CD4-positive, alpha-beta T cell (primary cell): ENCODE results near the gene ARMC3. TPM values are rescaled to one million over a fixed set of nuclear protein-coding genes. Genes with fewer than 3 reads are reported as not detected.

Experiments
- ATAC-seq: fragments of 200-7000 bp; cut with Tn5 transposase; one replicate; pipeline ENCODE4 v1.10.0; 2022; ENCODE audit warnings: mild to moderate bottlenecking; ENCODE audit not compliant: poor library complexity
- CTCF ChIA-PET: fragments of 350-600 bp; sonication (Branson Sonifier 250); formaldehyde crosslinking; loops from one replicate; lab custom pipeline; 2021; ENCODE audit warnings: antibody characterized with exemption, inconsistent platforms; lab: Charles Lee
- POLR2A ChIA-PET: fragments of 350-600 bp; sonication (Branson Sonifier 250); formaldehyde crosslinking; loops from one replicate; lab custom pipeline; 2021; ENCODE audit warnings: antibody characterized with exemption, inconsistent platforms; lab: Charles Lee
- DNase-seq, 14 experiments: peaks; one replicate each; pipeline ENCODE4 v3.0.0-alpha.2; 2013 to 2020; ENCODE audit warnings: mixed read lengths in 2 of 14
- H3K27ac ChIP-seq, 2 donors: one replicate each; pipeline versions ENCODE4 v1.5.1 to v1.7.0; 2013; ENCODE audit warnings: low read length in 2 of 2, low read depth in 1 of 2, mild to moderate bottlenecking in 1 of 2
- H3K27me3 ChIP-seq, 2 experiments: 1 replicate in 1 of 2; 2 replicates in 1 of 2; pipeline versions ENCODE4 v1.6.1 to v1.7.0; 2013; ENCODE audit warnings: low read length in 2 of 2, control low read depth in 1 of 2, mild to moderate bottlenecking in 1 of 2, moderate library complexity in 1 of 2; ENCODE audit not compliant: insufficient read depth in 2 of 2, control insufficient read depth in 1 of 2
- H3K36me3 ChIP-seq: one replicate; pipeline ENCODE4 v1.6.1; 2013; ENCODE audit warnings: low read length, control low read depth; ENCODE audit not compliant: insufficient read depth
- H3K4me1 ChIP-seq: one replicate; pipeline ENCODE4 v1.6.1; 2013; ENCODE audit warnings: low read length, control low read depth; ENCODE audit not compliant: insufficient read depth
- H3K4me3 ChIP-seq: one replicate; pipeline ENCODE4 v1.5.1; 2013; ENCODE audit warnings: mild to moderate bottlenecking, low read length, moderate library complexity
- H3K9me3 ChIP-seq, 2 experiments: 1 replicate in 1 of 2; 2 replicates in 1 of 2; pipeline versions ENCODE4 v1.6.1 to v1.7.0; 2013; ENCODE audit warnings: low read length in 2 of 2, mild to moderate bottlenecking in 2 of 2, control low read depth in 1 of 2, moderate library complexity in 1 of 2; ENCODE audit not compliant: control insufficient read depth in 1 of 2, insufficient read depth in 1 of 2
- H3K27ac Mint-ChIP-seq: one replicate; pipeline ENCODE4 v1.8.0; 2020; ENCODE audit warnings: mixed read lengths
- H3K27me3 Mint-ChIP-seq: one replicate; pipeline ENCODE4 v1.8.0; 2021; ENCODE audit warnings: mixed read lengths
- H3K36me3 Mint-ChIP-seq: one replicate; pipeline ENCODE4 v1.8.0; 2021; ENCODE audit warnings: low read depth, mixed read lengths
- H3K4me1 Mint-ChIP-seq: one replicate; pipeline ENCODE4 v1.8.0; 2021; ENCODE audit warnings: low read depth, mixed read lengths
- H3K4me3 Mint-ChIP-seq: one replicate; pipeline ENCODE4 v1.8.0; 2020; ENCODE audit warnings: mild to moderate bottlenecking, mixed read lengths
- H3K9me3 Mint-ChIP-seq: one replicate; pipeline ENCODE4 v1.8.0; 2020; ENCODE audit warnings: mixed read lengths
- CTCF ChIP-seq: fragments of 200-600 bp; IDR thresholded peaks from one replicate; pipeline ENCODE4 v1.8.0; 2022; ENCODE audit warnings: antibody characterized with exemption, mild to moderate bottlenecking
- intact Hi-C, 2 experiments: fragments of 100-400 bp; cut with DNase I in 1 of 2; cut with micrococcal nuclease in 1 of 2; formaldehyde crosslinking; loops; one replicate each; pipeline versions ENCODE4 v1.15.1 to v1.9.0; 2023 to 2025; cut with DNase I, micrococcal nuclease
- total RNA-seq, 174 experiments: library from RNA in 2 of 174; stranded (reverse) in 2 of 174; gene quantifications; one replicate each; pipeline ENCODE4 v1.2.3 and lab custom pipeline; 2021 to 2026

Gene ARMC3
- total RNA-seq, 2 experiments from 2014 or later, result not detected

GRCh38 chr10:23081221-23081750 lies 153.4 kb downstream of the ARMC3 start:
- ChIA-PET POLR2A (no interaction called here), CTCF (no interaction called here)
- Mint-ChIP-seq H3K27me3 (peaks cover 44% of the 10 kb centered on the region), H3K4me1 (no peaks in the 10 kb centered on the region), H3K9me3 (no peaks in the 10 kb centered on the region), H3K36me3 (no peaks in the 10 kb centered on the region), H3K4me3 (no peak overlapping the region), H3K27ac (no peak overlapping the region)
- H3K27ac ChIP-seq, result no peak overlapping the region
- DNase-seq (no peak), ATAC-seq (no peak)
- no peaks in the 10 kb centered on the region for H3K4me1 ChIP-seq
- H3K9me3 ChIP-seq, result no peaks in the 10 kb centered on the region
- intact Hi-C loops, result no loop called here
- H3K27me3 ChIP-seq, result peaks cover 16 to 35% of the 10 kb centered on the region in 2 experiments
- TF ChIP-seq CTCF, result no peak
- no peak overlapping the region for H3K4me3 ChIP-seq
- H3K36me3 ChIP-seq, result no peaks in the 10 kb centered on the region

- no peak overlapping the region for H3K27ac ChIP-seq
- H3K9me3 ChIP-seq, result no peaks in the 10 kb centered on the region
- H3K4me1 ChIP-seq, result no peaks in the 10 kb centered on the region
- peaks cover 15 to 30% of the 10 kb centered on the region in 2 experiments for H3K27me3 ChIP-seq
- no peaks in the 10 kb centered on the region for H3K36me3 Mint-ChIP-seq
- H3K36me3 ChIP-seq, result no peaks in the 10 kb centered on the region
- peak in 2 of 14 experiments; percentile 3 to 8 for DNase-seq
- ChIA-PET POLR2A (no interaction called here), CTCF (no interaction called here)
- no peaks in the 10 kb centered on the region for H3K9me3 Mint-ChIP-seq
- TF ChIP-seq CTCF, result no peak
- H3K4me3 ChIP-seq, result no peak overlapping the region
- no peak overlapping the region for H3K27ac Mint-ChIP-seq
- no peak for ATAC-seq
- H3K27me3 Mint-ChIP-seq, result peaks cover 41% of the 10 kb centered on the region
- intact Hi-C loops, result no loop called here
- no peak overlapping the region for H3K4me3 Mint-ChIP-seq
- no peaks in the 10 kb centered on the region for H3K4me1 Mint-ChIP-seq
These were observed 154.0 kb downstream of the ARMC3 start for GRCh38 chr10:23081891-23082290.

Other genes with a start within 250 kb of the ARMC3 start
- 10 to 100 TPM; 75.4 to 87.2 TPM for gene PIP4K2A, start 213.5 kb upstream of the ARMC3 start, total RNA-seq
- gene MSRB2, start 167.5 kb downstream of the ARMC3 start, total RNA-seq, result 1 to 10 TPM in 1 of 2 experiments, under 1 TPM in 1; 0.66 to 1.4 TPM